ENCODE results near the gene HMX1. TPM values are rescaled to one million over a fixed set of nuclear protein-coding genes. Genes with fewer than 3 reads are reported as not detected.
A peak's percentile ranks its signal among the peaks of the same experiment; 100 is the strongest.

HMX1 gene
- polyA plus RNA-seq, 1 of the 3 experiments (the other 2 are of a cell fraction), result 0.20 TPM

DNA sequence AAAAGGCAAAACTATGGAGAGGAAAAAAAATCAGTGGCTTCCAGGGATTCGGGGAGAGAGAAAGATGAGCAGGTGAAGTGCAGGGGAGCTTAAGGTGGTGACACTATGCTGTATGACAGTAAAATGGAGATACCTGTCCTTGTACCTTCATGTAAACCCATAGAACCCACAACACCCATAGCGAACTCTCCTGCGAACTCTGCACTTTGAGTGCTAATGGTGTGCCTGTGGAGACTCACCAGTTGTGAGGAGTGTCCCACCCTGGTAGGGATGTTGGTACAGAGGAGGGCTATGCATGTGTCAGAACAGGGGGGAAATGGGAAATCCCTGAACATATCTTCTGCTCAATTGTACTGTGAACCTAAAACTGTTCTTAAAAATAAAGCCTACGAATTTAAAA, 42.8 kb downstream of the HMX1 start:
- TF ChIP-seq RCOR1 (IDR thresholded peaks at IDR 0.05; ENCODE audit: low read length) (no peak), YY1 (IDR thresholded peaks at IDR 0.05; ENCODE audit: low read depth) (no peak), NRF1 (IDR thresholded peaks at IDR 0.05; ENCODE audit: low read depth, low read length) (no peak)
- TF ChIP-seq, protein P1, sequence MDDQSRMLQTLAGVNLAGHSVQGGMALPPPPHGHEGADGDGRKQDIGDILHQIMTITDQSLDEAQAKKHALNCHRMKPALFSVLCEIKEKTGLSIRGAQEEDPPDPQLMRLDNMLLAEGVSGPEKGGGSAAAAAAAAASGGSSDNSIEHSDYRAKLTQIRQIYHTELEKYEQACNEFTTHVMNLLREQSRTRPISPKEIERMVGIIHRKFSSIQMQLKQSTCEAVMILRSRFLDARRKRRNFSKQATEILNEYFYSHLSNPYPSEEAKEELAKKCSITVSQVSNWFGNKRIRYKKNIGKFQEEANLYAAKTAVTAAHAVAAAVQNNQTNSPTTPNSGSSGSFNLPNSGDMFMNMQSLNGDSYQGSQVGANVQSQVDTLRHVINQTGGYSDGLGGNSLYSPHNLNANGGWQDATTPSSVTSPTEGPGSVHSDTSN (IDR thresholded peaks at IDR 0.05), result no peak
- Histone ChIP-seq H3K4me3 (ENCODE audit: low read depth in 2 of 2, low read length in 1 of 2) (no peak overlapping the region), H3K79me2 (ENCODE audit: insufficient read depth) (no peaks in the 10 kb centered on the region), H3K36me3 (replicated peaks in 1 of 2; ENCODE audit: control insufficient read depth in 1 of 2, insufficient read depth in 2 of 2, low read length in 1 of 2) (no peaks in the 10 kb centered on the region), H3K4me2 (no peak overlapping the region), H3K9me3 (no peaks in the 10 kb centered on the region), H3K9ac (no peak overlapping the region), H4K20me1 (ENCODE audit: insufficient read depth) (no peaks in the 10 kb centered on the region), H3K27me3 (ENCODE audit: insufficient read depth) (no peaks in the 10 kb centered on the region), H3K9me2 (no peaks in the 10 kb centered on the region), H3K27ac (ENCODE audit: low read depth in 2 of 2, low read length in 1 of 2) (no peak overlapping the region), H3F3A (replicated peaks; ENCODE audit: insufficient read depth) (no peaks in the 10 kb centered on the region), H3K4me1 (ENCODE audit: control insufficient read depth in 1 of 2, insufficient read depth in 2 of 2, low read depth in 1 of 2, low read length in 1 of 2) (no peaks in the 10 kb centered on the region; a peak in 1 of 4 replicates), H2AFZ (ENCODE audit: low read depth) (no peak overlapping the region)
- DNase-seq, result no peak
- POLR2A ChIA-PET, result no interaction called here
- CTCF ChIA-PET, result no interaction called here
- 27% methylated on average over 4 of the region's 4 CpGs for WGBS (ENCODE audit: low lambda C conversion rate)

DNA sequence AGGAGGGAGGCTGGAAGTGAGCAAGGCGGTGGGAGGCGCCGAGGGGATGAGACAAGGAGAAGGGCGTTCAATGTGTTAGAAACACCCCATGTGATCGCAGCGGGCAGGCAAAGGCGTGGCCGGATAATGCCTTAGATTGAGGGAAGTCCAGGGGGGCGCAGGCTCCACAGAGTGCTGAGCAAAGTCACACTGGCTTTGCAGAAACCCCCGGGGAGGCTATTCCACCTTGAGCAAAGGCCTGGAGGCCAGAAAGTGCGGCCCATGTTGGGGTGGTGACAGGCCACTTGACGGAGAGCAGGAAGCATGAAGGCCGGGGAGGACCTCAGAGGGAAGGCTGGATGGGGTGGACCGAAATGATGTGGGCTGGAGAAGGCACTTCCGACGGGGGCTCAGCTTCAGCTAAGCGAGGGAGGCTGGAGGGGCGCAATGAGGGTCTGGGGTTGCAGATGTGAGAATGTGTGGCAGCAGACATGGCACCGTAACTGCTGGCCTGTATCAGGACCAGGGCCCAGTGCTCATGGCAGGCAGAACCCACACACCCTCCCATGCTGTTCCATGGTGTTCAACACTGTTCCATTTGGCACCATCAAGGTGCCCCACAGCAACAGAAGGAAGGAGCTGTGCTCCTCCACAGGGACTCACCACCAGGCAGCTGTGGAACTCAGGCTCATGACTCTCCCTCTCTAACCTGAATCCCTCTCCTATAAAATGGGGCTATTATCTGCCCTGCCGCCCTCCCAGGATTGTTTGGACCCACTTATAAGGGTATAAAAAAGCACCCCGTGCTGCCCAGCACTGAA, 50.3 kb downstream of the HMX1 start:
- no peaks in the 10 kb centered on the region for H3F3A ChIP-seq (replicated peaks; ENCODE audit: insufficient read depth)
- H3K9ac ChIP-seq, result no peak overlapping the region
- H3K36me3 ChIP-seq (replicated peaks in 1 of 2; ENCODE audit: control insufficient read depth in 1 of 2, insufficient read depth in 2 of 2, low read length in 1 of 2), result no peaks in the 10 kb centered on the region
- H3K9me3 ChIP-seq, result no peaks in the 10 kb centered on the region
- TF ChIP-seq TAF1 (IDR thresholded peaks at IDR 0.05; ENCODE audit: borderline replicate concordance, low read depth, low read length) (no peak), RAD21 (IDR thresholded peaks at IDR 0.05; ENCODE audit: low read length) (no peak), MEF2A (IDR thresholded peaks at IDR 0.05; ENCODE audit: borderline replicate concordance, low read depth) (no peak), RFX5 (IDR thresholded peaks at IDR 0.05; ENCODE audit: low read length) (no peak), NRF1 (IDR thresholded peaks at IDR 0.05; ENCODE audit: low read depth, low read length) (no peak), FOXM1 (IDR thresholded peaks at IDR 0.05; ENCODE audit: low read depth) (no peak)
- TF ChIP-seq, protein P2, sequence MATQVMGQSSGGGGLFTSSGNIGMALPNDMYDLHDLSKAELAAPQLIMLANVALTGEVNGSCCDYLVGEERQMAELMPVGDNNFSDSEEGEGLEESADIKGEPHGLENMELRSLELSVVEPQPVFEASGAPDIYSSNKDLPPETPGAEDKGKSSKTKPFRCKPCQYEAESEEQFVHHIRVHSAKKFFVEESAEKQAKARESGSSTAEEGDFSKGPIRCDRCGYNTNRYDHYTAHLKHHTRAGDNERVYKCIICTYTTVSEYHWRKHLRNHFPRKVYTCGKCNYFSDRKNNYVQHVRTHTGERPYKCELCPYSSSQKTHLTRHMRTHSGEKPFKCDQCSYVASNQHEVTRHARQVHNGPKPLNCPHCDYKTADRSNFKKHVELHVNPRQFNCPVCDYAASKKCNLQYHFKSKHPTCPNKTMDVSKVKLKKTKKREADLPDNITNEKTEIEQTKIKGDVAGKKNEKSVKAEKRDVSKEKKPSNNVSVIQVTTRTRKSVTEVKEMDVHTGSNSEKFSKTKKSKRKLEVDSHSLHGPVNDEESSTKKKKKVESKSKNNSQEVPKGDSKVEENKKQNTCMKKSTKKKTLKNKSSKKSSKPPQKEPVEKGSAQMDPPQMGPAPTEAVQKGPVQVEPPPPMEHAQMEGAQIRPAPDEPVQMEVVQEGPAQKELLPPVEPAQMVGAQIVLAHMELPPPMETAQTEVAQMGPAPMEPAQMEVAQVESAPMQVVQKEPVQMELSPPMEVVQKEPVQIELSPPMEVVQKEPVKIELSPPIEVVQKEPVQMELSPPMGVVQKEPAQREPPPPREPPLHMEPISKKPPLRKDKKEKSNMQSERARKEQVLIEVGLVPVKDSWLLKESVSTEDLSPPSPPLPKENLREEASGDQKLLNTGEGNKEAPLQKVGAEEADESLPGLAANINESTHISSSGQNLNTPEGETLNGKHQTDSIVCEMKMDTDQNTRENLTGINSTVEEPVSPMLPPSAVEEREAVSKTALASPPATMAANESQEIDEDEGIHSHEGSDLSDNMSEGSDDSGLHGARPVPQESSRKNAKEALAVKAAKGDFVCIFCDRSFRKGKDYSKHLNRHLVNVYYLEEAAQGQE (IDR thresholded peaks at IDR 0.05; ENCODE audit: low read depth, low read length), result no peak
- TF ChIP-seq, protein P3, sequence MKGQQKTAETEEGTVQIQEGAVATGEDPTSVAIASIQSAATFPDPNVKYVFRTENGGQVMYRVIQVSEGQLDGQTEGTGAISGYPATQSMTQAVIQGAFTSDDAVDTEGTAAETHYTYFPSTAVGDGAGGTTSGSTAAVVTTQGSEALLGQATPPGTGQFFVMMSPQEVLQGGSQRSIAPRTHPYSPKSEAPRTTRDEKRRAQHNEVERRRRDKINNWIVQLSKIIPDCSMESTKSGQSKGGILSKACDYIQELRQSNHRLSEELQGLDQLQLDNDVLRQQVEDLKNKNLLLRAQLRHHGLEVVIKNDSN (IDR thresholded peaks at IDR 0.05; ENCODE audit: borderline replicate concordance, low read depth), result no peak
- H3K4me1 ChIP-seq (ENCODE audit: control insufficient read depth in 1 of 2, insufficient read depth in 2 of 2, low read depth in 1 of 2, low read length in 1 of 2), result peaks cover 0 to 20% of the 10 kb centered on the region in 2 experiments; a peak in 1 of 4 replicates
- no peaks in the 10 kb centered on the region for H3K79me2 ChIP-seq (ENCODE audit: insufficient read depth)
- H4K20me1 ChIP-seq (ENCODE audit: insufficient read depth), result no peaks in the 10 kb centered on the region
- no peak overlapping the region for H2AFZ ChIP-seq (ENCODE audit: low read depth)
- no peaks in the 10 kb centered on the region for H3K9me2 ChIP-seq
- no peak overlapping the region for H3K27ac ChIP-seq (ENCODE audit: low read depth in 2 of 2, low read length in 1 of 2)
- 58% methylated on average over 21 of the region's 21 CpGs for WGBS (ENCODE audit: low lambda C conversion rate)
- no peak overlapping the region for H3K4me3 ChIP-seq (ENCODE audit: low read depth in 2 of 2, low read length in 1 of 2)
- DNase-seq, result peak; percentile 4
- ChIA-PET POLR2A (no interaction called here), CTCF (no interaction called here)
- no peaks in the 10 kb centered on the region for H3K27me3 ChIP-seq (ENCODE audit: insufficient read depth)
- no peak overlapping the region for H3K4me2 ChIP-seq

Data from SK-N-SH (cell line).